Lower lobe of right lung (tissue), 2 donors: Measurements from ENCODE around the gene SPAG16. TPM values are rescaled to one million over a fixed set of nuclear protein-coding genes. Genes with fewer than 3 reads are reported as not detected.

Experiments used
- ATAC-seq, 2 donors: fragments of 200-7000 bp; cut with Tn5 transposase; one replicate each; pipeline ENCODE4 v1.9.1; 2020 to 2022; ENCODE audit warnings: mild to moderate bottlenecking in 2 of 2, moderate library complexity in 2 of 2
- DNase-seq: peaks from one replicate; pipeline ENCODE4 v3.0.0-alpha.2; 2020
- H3K27ac ChIP-seq: fragments of 200-600 bp; one replicate; pipeline ENCODE4 v1.8.0; 2022
- H3K27me3 ChIP-seq: fragments of 200-600 bp; one replicate; pipeline ENCODE4 v1.8.0; 2022; ENCODE audit warnings: low read depth
- H3K36me3 ChIP-seq: fragments of 200-600 bp; one replicate; pipeline ENCODE4 v1.8.0; 2022; ENCODE audit warnings: mild to moderate bottlenecking
- H3K4me1 ChIP-seq: fragments of 200-600 bp; one replicate; pipeline ENCODE4 v1.8.0; 2022
- H3K4me3 ChIP-seq: fragments of 200-600 bp; one replicate; pipeline ENCODE4 v1.8.0; 2022; ENCODE audit warnings: mild to moderate bottlenecking
- H3K9me3 ChIP-seq: fragments of 200-600 bp; one replicate; pipeline ENCODE4 v1.8.0; 2022
- intact Hi-C: fragments of 100-400 bp; cut with DNase I; formaldehyde crosslinking; loops from one replicate; pipeline ENCODE4 v1.11.0; 2022
- total RNA-seq: library from RNA; stranded (reverse); fragmentation: NEBNext Ultra II Directional; extraction: Animal tissue kit (Norgen Biotek cat#: 25700); gene quantifications from one replicate; pipeline ENCODE4 v1.2.1, GENCODE V29; 2021
- TF ChIP-seq, protein P1 (sequence below): fragments of 200-600 bp; IDR thresholded peaks from one replicate; pipeline ENCODE4 v1.8.0; 2022; ENCODE audit warnings: antibody characterized with exemption, mild to moderate bottlenecking
- donor health status: DM: no; HTN: yes; CAD: no; lungs with severe emphysema.

SPAG16 gene
- total RNA-seq, 1 donor from 2014 or later, result 16.7 TPM

DNA sequence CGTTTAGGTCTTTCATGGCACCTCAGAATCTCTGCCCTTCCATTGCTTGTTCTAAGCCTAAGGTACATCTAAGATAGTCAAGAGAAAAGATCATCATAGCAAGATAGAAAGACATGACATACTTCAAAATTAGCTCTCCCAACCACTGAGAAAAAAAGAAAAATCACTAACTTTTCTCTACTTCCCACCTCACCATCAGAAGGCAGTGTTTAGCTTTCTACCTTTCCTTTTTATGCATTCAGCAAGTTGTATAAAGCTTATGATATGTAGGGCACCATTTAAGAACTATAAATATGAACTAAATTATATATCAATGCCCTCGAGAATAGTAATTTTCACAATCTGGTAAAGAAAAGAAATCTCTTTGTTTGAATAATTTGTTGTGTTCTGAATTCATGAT is 794.8 kb downstream of the SPAG16 start:
- no peaks in the 10 kb centered on the region for H3K36me3 ChIP-seq

DNA sequence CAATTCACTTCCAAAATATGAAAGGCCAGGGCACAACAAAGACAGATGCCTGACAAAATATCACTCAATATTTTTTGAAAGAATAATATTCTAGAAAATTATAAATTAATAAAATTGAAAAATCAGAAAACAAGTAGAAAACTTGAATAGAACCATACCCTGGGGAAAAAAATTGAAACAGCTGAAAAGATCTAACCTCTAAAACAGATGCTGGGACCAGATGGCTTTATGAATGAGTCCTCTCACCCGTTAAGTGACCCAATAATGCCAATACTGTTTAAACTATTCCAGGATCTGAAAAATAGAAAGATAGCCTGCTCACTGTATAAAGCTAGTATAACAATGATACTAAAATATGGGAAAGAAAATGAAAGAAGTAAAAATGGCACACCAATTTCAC is 804.3 kb downstream of the SPAG16 start:
- ATAC-seq, result no peak
- TF ChIP-seq, protein P1, sequence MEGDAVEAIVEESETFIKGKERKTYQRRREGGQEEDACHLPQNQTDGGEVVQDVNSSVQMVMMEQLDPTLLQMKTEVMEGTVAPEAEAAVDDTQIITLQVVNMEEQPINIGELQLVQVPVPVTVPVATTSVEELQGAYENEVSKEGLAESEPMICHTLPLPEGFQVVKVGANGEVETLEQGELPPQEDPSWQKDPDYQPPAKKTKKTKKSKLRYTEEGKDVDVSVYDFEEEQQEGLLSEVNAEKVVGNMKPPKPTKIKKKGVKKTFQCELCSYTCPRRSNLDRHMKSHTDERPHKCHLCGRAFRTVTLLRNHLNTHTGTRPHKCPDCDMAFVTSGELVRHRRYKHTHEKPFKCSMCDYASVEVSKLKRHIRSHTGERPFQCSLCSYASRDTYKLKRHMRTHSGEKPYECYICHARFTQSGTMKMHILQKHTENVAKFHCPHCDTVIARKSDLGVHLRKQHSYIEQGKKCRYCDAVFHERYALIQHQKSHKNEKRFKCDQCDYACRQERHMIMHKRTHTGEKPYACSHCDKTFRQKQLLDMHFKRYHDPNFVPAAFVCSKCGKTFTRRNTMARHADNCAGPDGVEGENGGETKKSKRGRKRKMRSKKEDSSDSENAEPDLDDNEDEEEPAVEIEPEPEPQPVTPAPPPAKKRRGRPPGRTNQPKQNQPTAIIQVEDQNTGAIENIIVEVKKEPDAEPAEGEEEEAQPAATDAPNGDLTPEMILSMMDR, result no peak
- H3K4me1 ChIP-seq, result no peaks in the 10 kb centered on the region
- no peaks in the 10 kb centered on the region for H3K9me3 ChIP-seq
- DNase-seq, result no peak
- H3K4me3 ChIP-seq, result no peak overlapping the region
- intact Hi-C loops, result no loop called here
- H3K27me3 ChIP-seq, result no peaks in the 10 kb centered on the region
- H3K36me3 ChIP-seq, result no peaks in the 10 kb centered on the region
- no peak overlapping the region for H3K27ac ChIP-seq

More for the DNA sequence above, 794.8 kb downstream of the SPAG16 start:
- intact Hi-C loops, result no loop called here
- Histone ChIP-seq H3K4me3 (no peak overlapping the region), H3K9me3 (no peaks in the 10 kb centered on the region), H3K27ac (no peak overlapping the region), H3K4me1 (no peaks in the 10 kb centered on the region), H3K27me3 (no peaks in the 10 kb centered on the region)
- TF ChIP-seq, protein P1, result no peak
- ATAC-seq (no peak), DNase-seq (no peak)

DNA sequence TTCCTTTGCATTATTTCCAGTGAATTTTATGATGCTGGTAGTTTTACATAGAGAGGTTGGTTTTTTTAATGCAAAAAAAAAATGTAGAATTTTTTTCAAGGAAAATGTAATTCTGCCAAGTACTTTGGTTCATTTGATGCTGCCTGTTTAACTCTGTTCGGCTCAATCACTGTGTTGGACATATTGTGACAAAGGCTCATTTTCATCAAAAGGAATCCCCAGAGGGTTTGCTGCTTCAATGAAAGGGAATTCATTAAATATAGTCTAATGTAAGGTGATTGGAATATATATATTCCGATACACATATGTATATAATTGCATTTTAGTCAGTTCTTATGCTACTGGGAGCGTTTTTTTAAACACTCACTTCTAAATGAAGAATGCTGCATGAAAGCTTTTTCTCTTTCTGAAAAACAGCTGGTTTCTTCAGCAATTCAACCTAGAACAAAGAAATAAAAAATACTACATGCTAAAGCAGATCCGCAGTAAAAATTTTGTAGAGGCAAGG is 812.0 kb downstream of the SPAG16 start:
- H3K4me3 ChIP-seq, result no peak overlapping the region
- H3K9me3 ChIP-seq, result no peaks in the 10 kb centered on the region
- intact Hi-C loops, result no loop called here
- H3K27me3 ChIP-seq, result no peaks in the 10 kb centered on the region
- no peak for DNase-seq
- no peaks in the 10 kb centered on the region for H3K36me3 ChIP-seq
- no peak overlapping the region for H3K27ac ChIP-seq
- no peak for ATAC-seq
- TF ChIP-seq, protein P1, result no peak
- H3K4me1 ChIP-seq, result no peaks in the 10 kb centered on the region

DNA sequence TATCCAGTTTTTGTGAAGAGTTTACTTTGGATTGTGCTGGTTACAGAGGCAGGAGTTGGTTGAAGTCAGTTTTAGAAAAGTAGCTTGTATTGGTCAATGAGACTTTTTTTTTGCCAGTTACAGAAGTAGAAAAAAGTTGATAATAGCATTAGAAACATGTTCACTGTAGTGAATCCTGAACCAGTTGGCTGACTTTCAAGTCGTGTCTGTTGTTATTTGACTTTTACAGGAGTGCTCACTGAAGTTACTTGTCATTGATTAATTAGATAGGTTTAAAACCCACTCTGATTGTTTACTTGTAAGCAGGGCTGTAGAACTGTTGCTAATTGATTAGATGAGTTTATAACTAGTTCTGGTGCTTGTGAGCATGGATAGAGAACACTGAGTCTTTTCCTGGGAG is 814.5 kb downstream of the SPAG16 start:
- ATAC-seq (no peak), DNase-seq (no peak)
- TF ChIP-seq, protein P1, result no peak
- no peaks in the 10 kb centered on the region for H3K4me1 ChIP-seq
- no peaks in the 10 kb centered on the region for H3K9me3 ChIP-seq
- H3K4me3 ChIP-seq, result no peak overlapping the region
- no peak overlapping the region for H3K27ac ChIP-seq
- H3K36me3 ChIP-seq, result no peaks in the 10 kb centered on the region
- intact Hi-C loops, result no loop called here
- H3K27me3 ChIP-seq, result no peaks in the 10 kb centered on the region

DNA sequence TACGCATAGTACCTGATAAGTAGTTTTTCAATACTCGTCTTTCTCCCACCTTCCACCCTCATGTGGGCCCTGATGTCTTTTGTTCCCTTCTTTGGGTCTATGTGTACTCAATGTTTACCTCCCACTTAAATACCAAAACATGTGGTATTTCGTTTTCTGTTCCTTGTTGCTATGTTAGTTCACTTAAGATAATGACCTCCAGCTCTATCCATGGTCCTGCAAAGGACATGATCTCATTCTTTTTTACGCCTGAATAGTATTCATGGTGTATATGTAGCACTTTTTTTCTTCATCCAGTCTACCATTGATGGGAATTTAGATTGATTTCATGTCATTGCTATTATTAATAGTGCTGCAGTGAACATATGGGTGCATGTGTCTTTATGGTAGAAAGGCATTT is 816.2 kb downstream of the SPAG16 start:
- no peak overlapping the region for H3K4me3 ChIP-seq
- H3K27ac ChIP-seq, result no peak overlapping the region
- ATAC-seq, result no peak
- H3K27me3 ChIP-seq, result no peaks in the 10 kb centered on the region
- no peaks in the 10 kb centered on the region for H3K36me3 ChIP-seq
- intact Hi-C loops, result no loop called here
- no peaks in the 10 kb centered on the region for H3K4me1 ChIP-seq
- TF ChIP-seq, protein P1, result no peak
- DNase-seq, result no peak
- no peaks in the 10 kb centered on the region for H3K9me3 ChIP-seq
